Immature natural killer cell (primary cell): ENCODE data around the gene KIF3B. TPM values are rescaled to one million over a fixed set of nuclear protein-coding genes. Genes with fewer than 3 reads are reported as not detected.

Experiments used
- polyA plus RNA-seq, 3 donors: library from polyadenylated mRNA; unstranded; fragments of 300-500 nt; fragmentation: Illumina TruSeq; gene quantifications; one replicate each; pipeline ENCODE4 v1.2.3, GENCODE V29; 2021

KIF3B gene
- polyA plus RNA-seq, 3 donors from 2014 or later: 1.1 to 3.2 (median 1.4) TPM

Other genes starting within 250 kb of the KIF3B start
- gene HCK, start 225.4 kb upstream of the KIF3B start, polyA plus RNA-seq: 1 to 10 TPM; 1.7 to 8.8 (median 7.3) TPM
- gene TM9SF4, start 167.9 kb upstream of the KIF3B start, polyA plus RNA-seq: 10 to 100 TPM; 22.0 to 42.9 (median 38.5) TPM
- 1 to 10 TPM; 1.3 to 3.4 (median 1.6) TPM for gene PLAGL2, start 69.9 kb upstream of the KIF3B start, polyA plus RNA-seq
- gene POFUT1, start 69.8 kb upstream of the KIF3B start, polyA plus RNA-seq: 10 to 100 TPM in 2 of 3 donors, 1 to 10 TPM in 1; 7.5 to 15.4 (median 10.6) TPM
- gene ASXL1, start 80.7 kb downstream of the KIF3B start, polyA plus RNA-seq: 10 to 100 TPM in 1 of 3 donors, 1 to 10 TPM in 2; 2.9 to 11.0 (median 5.3) TPM